GM21528 (cell line): ENCODE measurements around the gene SRCAP.

Experiments used
- ATAC-seq: cut with Tn5 transposase; IDR thresholded peaks from one replicate; pipeline ENCODE4 v1.9.1; 2021; ENCODE audit warnings: mild to moderate bottlenecking, moderate library complexity; ENCODE audit not compliant: unreplicated experiment, low FRiP score

The SRCAP gene

GRCh38 chr16:30786936-30787612, 88.1 kb downstream of the SRCAP start, which contains the start of gene ZNF629:
Gene ZNF629 (minus strand): TSS chr16:30787205. CDS start chr16:30784482, 2,723 bp downstream.
- ATAC-seq = no peak

- no peak for ATAC-seq
Measured at GRCh38 chr16:30787613-30788378, 88.8 kb downstream of the SRCAP start.
